Stimulated activated naive CD4-positive, alpha-beta T cell (primary cell): ENCODE data around the gene FEM1B.

ENCODE experiments used
- DNase-seq, 6 experiments: peaks; one replicate each; lab custom pipeline; 2025; lab: John Stamatoyannopoulos, UW

The FEM1B gene

GRCh38 chr15:68285259-68285980 is 7.9 kb downstream of the FEM1B start:
- no peak for DNase-seq

DNA sequence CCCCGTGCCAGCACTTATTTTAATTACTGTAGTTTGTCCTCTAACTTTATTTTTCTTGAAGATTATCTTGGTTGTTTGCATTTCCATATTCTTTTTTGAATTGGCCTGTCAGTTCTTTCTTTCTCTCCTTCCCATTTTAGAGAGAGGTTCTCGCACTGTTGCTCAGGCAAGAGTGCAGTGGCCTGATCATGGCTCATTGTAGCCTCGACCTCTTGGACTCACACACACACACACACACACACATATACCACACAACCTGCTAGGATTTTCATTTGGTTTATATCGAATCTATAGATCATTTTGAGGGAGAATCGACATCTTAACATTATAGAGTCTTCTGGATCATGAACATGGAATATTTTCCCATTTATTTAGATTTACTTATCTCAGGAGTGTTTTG is 8.7 kb downstream of the FEM1B start:
- DNase-seq, result no peak

GRCh38 chr15:68289057-68289456 is 11.5 kb downstream of the FEM1B start:
- no peak for DNase-seq

GRCh38 chr15:68289621-68290352 is 12.2 kb downstream of the FEM1B start:
- DNase-seq, result no peak

DNA sequence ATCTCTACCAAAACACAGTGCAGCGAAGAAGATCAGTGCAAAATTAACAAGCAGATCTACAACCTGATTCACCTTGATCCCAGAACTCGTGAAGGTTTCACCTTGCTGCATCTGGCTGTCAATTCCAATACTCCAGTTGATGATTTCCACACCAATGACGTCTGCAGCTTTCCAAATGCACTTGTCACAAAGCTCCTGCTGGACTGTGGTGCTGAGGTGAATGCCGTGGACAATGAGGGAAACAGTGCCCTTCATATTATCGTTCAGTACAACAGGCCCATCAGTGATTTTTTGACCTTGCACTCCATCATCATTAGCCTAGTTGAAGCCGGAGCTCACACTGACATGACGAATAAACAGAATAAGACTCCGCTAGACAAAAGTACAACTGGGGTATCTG is 13.2 kb downstream of the FEM1B start:
- DNase-seq, result no peak

GRCh38 chr15:68292157-68292781 is 14.7 kb downstream of the FEM1B start:
- DNase-seq, result no peak

DNA sequence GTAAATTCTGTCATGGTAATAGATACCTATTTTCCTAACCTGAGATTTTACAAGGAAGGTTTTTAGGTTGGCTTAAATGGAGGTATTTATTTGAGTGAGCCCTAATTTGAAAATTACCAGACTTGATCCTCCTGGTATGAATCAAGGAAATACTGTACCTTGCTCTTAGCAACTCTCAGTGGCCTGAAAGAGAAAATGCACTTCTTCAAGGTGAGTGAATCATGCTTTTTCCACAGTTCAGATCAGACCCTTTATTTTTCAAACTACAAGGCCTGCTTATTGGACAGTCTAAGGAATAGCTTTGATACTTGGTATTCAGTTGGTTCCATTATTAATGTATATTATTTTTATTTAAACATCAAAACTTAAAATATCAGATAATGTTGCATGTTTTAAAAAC is 15.4 kb downstream of the FEM1B start:
- no peak for DNase-seq

DNA sequence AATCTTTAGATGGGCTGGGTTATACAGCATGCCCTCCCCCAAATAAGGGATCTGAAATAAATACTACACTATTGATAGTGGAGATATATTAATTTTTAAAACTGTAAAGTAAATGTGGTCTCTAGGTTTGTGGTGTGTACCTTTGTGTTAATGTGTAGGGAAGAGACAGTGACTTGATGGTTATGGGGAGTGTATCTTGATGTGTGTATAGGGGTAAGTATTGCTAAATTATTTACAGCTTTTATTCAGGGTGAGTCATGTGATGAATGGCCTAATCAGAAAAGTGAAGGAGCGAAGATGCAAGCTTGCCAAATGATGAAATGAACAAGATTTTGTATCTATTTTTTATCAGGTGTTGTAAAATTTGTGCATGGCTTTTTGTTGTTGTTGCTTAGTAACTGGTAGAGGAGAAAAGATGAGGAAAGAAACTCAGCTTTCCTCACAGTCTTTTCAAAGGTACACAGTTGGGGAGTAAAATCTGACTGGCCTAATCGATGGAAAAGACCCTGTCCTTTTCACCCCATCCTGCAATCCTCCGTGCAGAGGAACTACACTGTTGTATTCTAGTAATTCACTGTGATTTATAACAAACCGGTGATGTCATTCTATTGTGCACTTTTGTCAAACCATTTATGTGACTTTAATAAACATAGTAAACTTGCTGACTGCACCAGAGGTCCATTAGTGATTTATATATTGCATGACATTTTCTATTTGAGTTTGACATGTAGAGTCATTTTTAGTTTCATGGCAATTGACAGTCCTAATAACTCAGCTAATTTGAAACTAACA is 17.7 kb downstream of the FEM1B start:
- DNase-seq, result no peak

- DNase-seq, result no peak
Observed at GRCh38 chr15:68298336-68298735, 20.8 kb downstream of the FEM1B start.

DNA sequence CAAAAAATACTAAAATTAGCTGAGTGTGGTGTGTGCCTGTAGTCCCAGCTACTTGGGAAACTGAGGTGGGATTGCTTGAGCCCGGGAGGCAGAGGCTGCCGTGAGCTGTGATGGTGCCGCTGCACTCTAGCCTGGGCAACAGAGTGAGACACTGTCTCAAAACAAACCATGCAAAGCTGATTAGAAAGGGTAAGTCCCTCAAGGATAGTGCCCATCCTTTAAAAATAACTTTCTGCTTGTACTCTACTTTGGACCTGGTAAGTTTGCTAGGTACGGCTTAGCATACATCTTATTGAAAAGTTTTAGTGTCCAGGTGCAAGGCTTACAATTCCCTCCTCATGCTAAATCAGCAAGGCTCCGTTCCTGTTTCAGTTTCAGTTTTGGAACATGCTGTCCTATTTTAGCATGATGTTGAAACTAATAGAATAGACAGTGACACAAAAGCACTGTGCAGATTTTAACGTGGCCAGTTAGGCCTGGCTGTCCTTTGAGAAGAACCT is 21.4 kb downstream of the FEM1B start:
- peak in 3 of 6 experiments; percentile 35 to 43 (median 40) for DNase-seq

DNA sequence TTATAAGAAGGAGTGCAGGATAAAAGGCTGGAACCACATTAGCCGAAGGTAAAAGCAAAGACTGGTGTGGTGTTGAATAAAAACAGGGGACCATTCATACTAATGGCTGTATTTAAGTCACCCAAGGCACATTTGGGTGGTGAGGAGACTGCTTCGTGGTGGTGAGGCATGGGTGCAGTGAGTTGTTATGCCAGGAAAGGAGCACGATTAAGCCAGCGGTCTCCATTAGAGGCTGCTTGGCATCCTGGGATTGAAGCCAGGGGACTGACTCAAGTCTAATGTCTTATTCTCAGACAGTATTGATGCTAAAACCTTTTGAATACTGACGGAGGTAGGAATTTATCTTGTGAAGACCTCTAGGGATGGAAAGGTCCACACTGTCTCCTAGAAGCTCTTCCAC is 21.9 kb downstream of the FEM1B start:
- no peak for DNase-seq

DNA sequence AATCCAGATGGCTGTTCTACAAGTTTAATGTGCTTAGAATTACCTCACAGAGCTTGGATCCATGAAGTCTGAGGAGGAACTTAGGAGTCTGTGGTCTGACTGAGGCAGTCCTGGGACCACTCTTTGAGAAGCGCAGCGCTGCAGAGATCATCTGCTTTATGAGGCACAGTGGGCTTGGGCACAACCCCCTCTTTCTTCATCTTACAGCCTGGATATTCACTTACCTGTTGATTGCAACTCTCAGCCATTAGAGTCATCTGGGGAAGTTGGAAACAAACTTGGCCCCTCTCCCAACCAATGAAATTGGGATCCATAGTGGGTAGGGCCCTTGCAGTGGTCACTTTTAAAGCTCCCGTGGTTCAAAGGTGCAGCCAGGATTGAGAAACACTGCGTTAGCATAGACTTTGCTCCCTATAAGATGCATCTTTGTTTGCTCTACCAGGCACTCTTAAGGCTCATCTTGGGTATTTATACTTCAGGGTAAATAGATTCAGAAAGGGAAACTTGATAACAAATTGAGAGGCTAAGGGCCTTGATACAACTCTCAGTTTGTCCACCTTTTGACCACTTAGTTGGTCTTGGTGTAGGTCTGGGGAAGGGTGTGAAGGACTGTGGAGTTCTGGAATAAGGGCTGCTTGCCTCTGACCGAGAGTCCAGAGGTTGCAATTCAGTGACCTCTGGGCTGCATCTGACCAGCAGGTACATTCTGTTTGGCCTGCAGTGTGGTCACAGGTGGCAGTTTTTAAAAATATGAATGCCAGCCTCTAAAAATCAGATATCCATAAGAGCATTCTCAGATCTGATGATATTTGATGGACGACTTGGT is 22.8 kb downstream of the FEM1B start:
- no peak for DNase-seq

- DNase-seq, result no peak
Observed at GRCh38 chr15:68301301-68301700, 23.8 kb downstream of the FEM1B start.

DNA sequence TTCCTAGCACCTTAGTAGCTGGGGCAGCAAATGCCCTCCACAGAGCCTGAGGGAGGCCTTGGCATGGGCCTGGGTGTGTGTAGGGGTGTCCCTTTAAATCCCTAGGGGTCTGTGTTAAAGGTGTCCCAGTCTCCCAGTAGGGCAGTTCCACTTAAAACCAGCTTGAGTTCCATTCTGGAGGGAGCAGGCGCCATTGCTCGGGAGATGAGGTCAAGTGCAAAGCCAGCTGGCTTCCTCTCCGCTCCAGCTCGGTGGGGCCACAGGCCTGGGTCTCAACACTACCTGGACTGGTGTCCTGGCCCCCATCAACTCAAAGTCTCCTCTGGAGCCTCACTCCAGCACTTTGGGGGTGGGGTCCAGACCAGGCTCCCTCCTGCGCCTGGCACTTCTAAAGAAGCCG is 25.2 kb downstream of the FEM1B start:
- DNase-seq, result no peak

DNA sequence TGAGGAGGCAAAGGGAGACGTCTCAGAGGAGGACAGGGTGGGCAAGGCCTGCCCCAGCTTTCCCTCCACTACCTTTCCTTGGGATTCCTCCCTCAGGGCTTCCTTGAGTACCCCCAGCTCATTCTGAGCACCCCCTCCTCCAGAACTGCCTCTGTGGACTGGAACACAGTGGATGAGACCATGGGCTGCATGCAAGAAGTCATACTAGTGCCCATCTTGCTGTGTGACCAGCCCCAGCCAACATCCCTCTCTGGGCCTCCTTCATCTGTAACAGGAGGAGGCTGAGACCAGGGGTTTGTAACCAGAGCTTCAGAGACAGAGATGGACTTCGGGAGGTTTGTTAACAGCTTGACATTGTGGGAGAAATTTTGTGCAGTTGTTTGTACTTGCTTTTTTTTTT is 25.6 kb downstream of the FEM1B start:
- DNase-seq, result no peak

DNA sequence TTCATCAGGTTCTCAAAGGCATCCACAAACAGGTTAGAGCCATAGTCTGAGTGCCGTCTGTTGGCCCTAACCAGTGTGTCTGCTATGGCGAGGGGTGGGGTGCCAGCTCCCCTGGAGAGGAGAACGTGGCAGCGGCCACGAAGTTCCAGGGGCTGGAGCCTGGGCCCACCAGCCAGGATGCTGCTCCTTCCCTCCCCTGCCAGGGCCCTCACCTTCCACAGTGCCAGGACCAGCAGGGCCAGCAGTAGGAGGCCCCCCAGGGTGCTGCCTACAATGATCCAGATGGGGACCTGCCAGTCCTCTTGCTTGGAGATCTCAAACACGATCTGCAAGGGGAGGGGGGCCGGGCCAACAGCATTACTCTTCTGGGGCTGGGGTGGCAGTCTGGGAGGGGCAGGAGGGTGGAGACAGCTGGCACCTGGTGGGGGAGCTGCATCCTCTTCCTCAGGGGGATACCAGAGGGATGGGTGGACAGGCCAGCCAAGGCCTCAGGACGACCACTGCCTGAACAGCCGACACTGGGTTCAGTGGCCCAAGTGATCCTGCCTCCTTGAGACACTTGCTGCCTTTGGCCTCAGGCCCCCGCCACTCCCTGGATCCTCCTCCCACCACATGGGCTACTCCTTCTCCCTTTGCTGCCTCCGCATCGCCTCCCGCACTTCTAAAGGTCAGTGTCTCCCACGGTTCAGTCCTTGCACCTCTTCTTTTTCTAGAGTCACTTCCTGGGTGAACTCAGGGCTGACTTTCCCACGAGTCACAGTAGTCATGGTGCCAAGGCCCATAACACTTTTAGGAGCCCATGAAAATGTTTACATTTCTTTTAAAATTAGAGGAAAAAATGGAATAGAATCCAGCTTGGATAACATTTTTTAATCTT is 26.3 kb downstream of the FEM1B start:
- no peak for DNase-seq

DNA sequence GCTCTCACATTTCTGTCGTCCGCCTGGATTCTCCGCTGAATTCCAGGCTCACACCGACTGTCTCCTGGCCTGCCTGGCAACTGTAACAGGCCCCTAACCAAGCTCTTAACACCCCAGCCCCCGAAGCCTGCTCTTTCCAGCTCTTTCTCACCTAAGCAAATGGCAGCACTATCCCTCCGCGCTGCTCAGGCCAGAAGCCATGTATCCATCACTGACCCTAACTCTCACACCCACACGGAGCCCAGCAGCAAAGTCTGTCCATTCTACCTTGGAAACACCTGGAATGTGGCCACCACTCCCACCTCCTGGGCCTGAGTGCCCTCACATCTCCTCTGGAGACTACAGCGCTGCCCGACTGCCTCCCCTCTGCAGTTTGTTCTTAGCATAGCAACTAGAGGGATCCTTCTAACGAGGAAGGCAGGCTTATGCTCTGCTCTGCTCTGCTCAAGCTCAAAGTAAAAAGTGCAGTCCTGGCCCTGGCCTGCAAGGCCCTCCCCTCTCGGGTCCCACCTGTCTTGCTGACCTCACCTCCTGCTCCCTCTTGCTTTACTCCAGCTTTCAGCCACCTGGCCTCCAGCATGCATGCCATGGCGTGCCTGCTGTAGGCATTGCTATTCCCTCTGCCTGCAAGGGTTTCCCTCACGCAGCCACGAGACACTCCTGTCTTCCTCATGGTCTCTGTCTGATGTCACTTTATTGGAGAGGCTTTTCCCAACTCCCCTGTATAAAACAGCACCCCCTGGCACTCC is 27.2 kb downstream of the FEM1B start:
- no peak for DNase-seq

GRCh38 chr15:68305420-68305871 is 27.9 kb downstream of the FEM1B start:
- DNase-seq, result no peak

DNA sequence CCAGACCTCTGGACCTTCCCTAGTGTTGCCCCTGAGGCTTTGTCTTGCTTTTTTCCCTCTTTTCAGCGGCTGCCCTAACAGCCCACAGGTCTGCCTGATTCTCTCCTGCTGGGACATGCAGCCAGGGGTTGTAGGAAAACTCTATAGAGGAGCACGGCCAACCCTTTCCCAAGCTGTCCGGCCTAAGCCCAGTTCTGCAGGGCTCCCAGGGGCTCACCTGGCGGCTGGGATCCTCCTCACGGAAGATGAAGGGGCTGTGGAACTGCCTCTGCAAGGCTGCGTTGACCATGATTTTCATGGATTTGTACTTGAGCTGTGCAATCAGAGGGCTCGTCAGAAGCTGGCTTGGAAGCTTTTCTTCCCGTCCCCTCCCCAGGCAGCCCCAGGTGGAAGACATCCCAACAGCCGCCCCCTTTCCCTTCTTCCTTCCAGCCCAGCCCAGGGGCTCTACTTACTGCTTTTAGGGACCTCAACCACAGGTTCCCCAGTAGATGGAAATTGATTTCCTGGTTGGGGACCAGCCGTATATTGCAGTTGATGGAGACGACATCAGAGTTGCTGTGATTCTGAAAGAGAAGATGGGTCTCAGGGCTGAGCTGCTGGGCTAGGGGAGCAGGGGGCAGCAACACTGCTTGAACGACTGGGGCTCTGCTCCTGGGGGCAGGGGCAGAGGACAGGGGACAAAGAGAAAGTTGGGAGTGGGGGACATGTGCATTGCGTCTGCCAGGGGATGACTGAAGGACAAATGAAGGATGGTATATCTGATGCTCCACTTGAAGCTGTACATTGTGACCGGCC is 29.8 kb downstream of the FEM1B start:
- DNase-seq, result no peak
